ENCODE measurements around the gene SS18L1. TPM values are rescaled to one million over a fixed set of nuclear protein-coding genes. Genes with fewer than 3 reads are reported as not detected.
A peak's percentile ranks its signal among the peaks of the same experiment; 100 is the strongest.

Gene SS18L1
- total RNA-seq, 1 experiment from 2014 or later = 12.3 TPM

DNA sequence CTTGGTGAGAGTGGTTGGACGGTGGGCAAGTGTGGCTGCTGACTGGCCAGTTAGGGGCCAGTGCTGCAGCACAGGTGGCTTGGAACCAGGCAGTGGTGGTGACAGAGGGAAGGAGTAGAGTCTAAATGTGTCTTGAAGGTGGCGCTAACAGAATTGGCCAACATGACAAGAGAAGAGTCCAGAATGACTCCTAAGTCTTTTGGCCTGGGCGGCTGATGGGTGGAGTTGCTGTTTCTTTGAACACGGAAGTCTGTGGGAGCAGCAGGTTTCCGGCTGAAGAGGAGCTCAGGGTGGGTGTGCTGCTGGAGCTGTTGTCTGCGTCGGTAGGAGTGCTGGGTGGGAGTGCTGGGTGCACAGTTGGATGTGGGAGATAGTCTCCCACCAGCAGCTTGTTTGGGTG lies 11.1 kb upstream of the SS18L1 start:
- H3K9ac ChIP-seq (ENCODE audit: low read length) = no peak overlapping the region
- H3K79me2 ChIP-seq (ENCODE audit: low read length) = no peaks in the 10 kb centered on the region
- no peak for DNase-seq
- no peaks in the 10 kb centered on the region for H3K9me2 ChIP-seq (replicated peaks; ENCODE audit: insufficient read depth, low read length)
- H3K36me3 ChIP-seq (ENCODE audit: insufficient read depth, low read length) = peaks cover 49% of the 10 kb centered on the region
- no peaks in the 10 kb centered on the region for H3K27me3 ChIP-seq (ENCODE audit: low read length)
- H3K4me2 ChIP-seq (ENCODE audit: low read depth, low read length, poor library complexity, severe bottlenecking) = no peak overlapping the region
- peaks cover 27% of the 10 kb centered on the region for H3K4me1 ChIP-seq (ENCODE audit: low read length)
- H3K27ac ChIP-seq (ENCODE audit: low read length) = no peak overlapping the region
- 0 out of 2 replicates have a peak, but pooled peaks cover 11% of the 10 kb centered on the region for H4K20me1 ChIP-seq (ENCODE audit: insufficient read depth, low read depth, low read length)
- H3K9me3 ChIP-seq (ENCODE audit: low read length) = no peaks in the 10 kb centered on the region
- no peak overlapping the region for H3K4me3 ChIP-seq (ENCODE audit: low read length)
- no peak overlapping the region for H2AFZ ChIP-seq (ENCODE audit: low read length)

GRCh38 chr20:62133051-62133845 lies 10.3 kb upstream of the SS18L1 start:
- Histone ChIP-seq H3K4me2 (ENCODE audit: low read depth, low read length, poor library complexity, severe bottlenecking) (no peak overlapping the region), H4K20me1 (ENCODE audit: insufficient read depth, low read depth, low read length) (0 out of 2 replicates have a peak, but pooled peaks cover 11% of the 10 kb centered on the region), H3K27ac (ENCODE audit: low read length) (peak overlapping the region; percentile 11; the same call in 1 of the 2 replicates), H2AFZ (ENCODE audit: low read length) (no peak overlapping the region), H3K27me3 (ENCODE audit: low read length) (no peaks in the 10 kb centered on the region), H3K9ac (ENCODE audit: low read length) (no peak overlapping the region), H3K9me2 (replicated peaks; ENCODE audit: insufficient read depth, low read length) (no peaks in the 10 kb centered on the region), H3K4me1 (ENCODE audit: low read length) (peaks cover 27% of the 10 kb centered on the region), H3K4me3 (ENCODE audit: low read length) (no peak overlapping the region), H3K36me3 (ENCODE audit: insufficient read depth, low read length) (peaks cover 57% of the 10 kb centered on the region), H3K79me2 (ENCODE audit: low read length) (no peaks in the 10 kb centered on the region), H3K9me3 (ENCODE audit: low read length) (no peaks in the 10 kb centered on the region)
- no peak for DNase-seq

DNA sequence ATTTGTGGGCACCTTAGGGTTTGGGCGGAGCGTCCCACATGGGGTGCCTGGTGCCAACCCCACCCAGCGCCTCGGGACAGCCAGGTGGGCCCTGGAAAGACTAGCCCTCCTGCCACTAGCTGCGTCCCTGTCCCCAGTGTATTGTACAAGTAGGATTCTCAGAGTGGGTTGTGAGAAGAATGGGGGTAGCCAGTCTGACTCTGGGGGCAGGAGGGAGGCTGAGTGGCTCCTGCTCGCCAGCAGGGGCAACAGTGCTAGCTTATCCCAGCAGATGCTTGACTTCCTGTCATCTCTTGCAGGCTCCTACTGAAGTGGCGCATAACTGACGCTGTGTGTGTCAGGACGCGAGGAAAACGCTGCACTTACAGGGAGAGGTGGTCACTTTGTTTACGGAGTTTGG lies 9.7 kb upstream of the SS18L1 start:
- Histone ChIP-seq H3K27ac (ENCODE audit: low read length) (peak overlapping the region; percentile 30; the same call in 1 of the 2 replicates), H3K4me2 (ENCODE audit: low read depth, low read length, poor library complexity, severe bottlenecking) (no peak overlapping the region), H3K36me3 (ENCODE audit: insufficient read depth, low read length) (peaks cover 59% of the 10 kb centered on the region), H4K20me1 (ENCODE audit: insufficient read depth, low read depth, low read length) (peaks cover 14% of the 10 kb centered on the region; the same call in 1 of the 2 replicates), H3K9me2 (replicated peaks; ENCODE audit: insufficient read depth, low read length) (no peaks in the 10 kb centered on the region), H3K4me3 (ENCODE audit: low read length) (no peak overlapping the region), H3K79me2 (ENCODE audit: low read length) (peaks cover 2% of the 10 kb centered on the region), H3K9ac (ENCODE audit: low read length) (no peak overlapping the region), H2AFZ (ENCODE audit: low read length) (no peak overlapping the region), H3K27me3 (ENCODE audit: low read length) (no peaks in the 10 kb centered on the region), H3K9me3 (ENCODE audit: low read length) (no peaks in the 10 kb centered on the region), H3K4me1 (ENCODE audit: low read length) (peaks cover 27% of the 10 kb centered on the region)
- DNase-seq = peak; percentile 66

- Histone ChIP-seq H3K9ac (ENCODE audit: low read length) (no peak overlapping the region), H3K27ac (ENCODE audit: low read length) (no peak overlapping the region), H3K27me3 (ENCODE audit: low read length) (no peaks in the 10 kb centered on the region), H3K9me2 (replicated peaks; ENCODE audit: insufficient read depth, low read length) (no peaks in the 10 kb centered on the region), H3K9me3 (ENCODE audit: low read length) (no peaks in the 10 kb centered on the region), H3K4me2 (ENCODE audit: low read depth, low read length, poor library complexity, severe bottlenecking) (no peak overlapping the region), H3K36me3 (ENCODE audit: insufficient read depth, low read length) (peaks cover 62% of the 10 kb centered on the region), H3K4me1 (ENCODE audit: low read length) (peaks cover 27% of the 10 kb centered on the region), H2AFZ (ENCODE audit: low read length) (no peak overlapping the region), H3K4me3 (ENCODE audit: low read length) (no peak overlapping the region), H3K79me2 (ENCODE audit: low read length) (peaks cover 11% of the 10 kb centered on the region), H4K20me1 (ENCODE audit: insufficient read depth, low read depth, low read length) (peaks cover 23% of the 10 kb centered on the region; the same call in 1 of the 2 replicates)
- no peak for DNase-seq
These were observed 8.8 kb upstream of the SS18L1 start for GRCh38 chr20:62134735-62135231.

GRCh38 chr20:62135573-62136266 lies 7.8 kb upstream of the SS18L1 start:
- Histone ChIP-seq H3K36me3 (ENCODE audit: insufficient read depth, low read length) (peaks cover 67% of the 10 kb centered on the region), H4K20me1 (ENCODE audit: insufficient read depth, low read depth, low read length) (peaks cover 32% of the 10 kb centered on the region), H3K9me3 (ENCODE audit: low read length) (no peaks in the 10 kb centered on the region), H3K4me2 (ENCODE audit: low read depth, low read length, poor library complexity, severe bottlenecking) (no peak overlapping the region), H2AFZ (ENCODE audit: low read length) (no peak overlapping the region), H3K79me2 (ENCODE audit: low read length) (peaks cover 21% of the 10 kb centered on the region), H3K9me2 (replicated peaks; ENCODE audit: insufficient read depth, low read length) (no peaks in the 10 kb centered on the region), H3K27ac (ENCODE audit: low read length) (peak overlapping the region; percentile 36), H3K4me1 (ENCODE audit: low read length) (peaks cover 29% of the 10 kb centered on the region), H3K4me3 (ENCODE audit: low read length) (no peak overlapping the region), H3K27me3 (ENCODE audit: low read length) (no peaks in the 10 kb centered on the region), H3K9ac (ENCODE audit: low read length) (no peak overlapping the region)
- DNase-seq = no peak

- Histone ChIP-seq H2AFZ (ENCODE audit: low read length) (no peak overlapping the region), H3K36me3 (ENCODE audit: insufficient read depth, low read length) (peaks cover 63% of the 10 kb centered on the region), H3K9me3 (ENCODE audit: low read length) (no peaks in the 10 kb centered on the region), H3K4me2 (ENCODE audit: low read depth, low read length, poor library complexity, severe bottlenecking) (no peak overlapping the region), H3K9me2 (replicated peaks; ENCODE audit: insufficient read depth, low read length) (no peaks in the 10 kb centered on the region), H3K4me3 (ENCODE audit: low read length) (no peak overlapping the region), H3K9ac (ENCODE audit: low read length) (no peak overlapping the region), H4K20me1 (ENCODE audit: insufficient read depth, low read depth, low read length) (peaks cover 40% of the 10 kb centered on the region), H3K4me1 (ENCODE audit: low read length) (peaks cover 37% of the 10 kb centered on the region), H3K79me2 (ENCODE audit: low read length) (peaks cover 28% of the 10 kb centered on the region), H3K27ac (ENCODE audit: low read length) (peak overlapping the region; percentile 36), H3K27me3 (ENCODE audit: low read length) (no peaks in the 10 kb centered on the region)
- DNase-seq = peak; percentile 92
These were observed 7.1 kb upstream of the SS18L1 start for GRCh38 chr20:62136283-62137091.

- no peak for DNase-seq
- Histone ChIP-seq H3K27ac (ENCODE audit: low read length) (no peak overlapping the region), H3K36me3 (ENCODE audit: insufficient read depth, low read length) (peaks cover 63% of the 10 kb centered on the region), H2AFZ (ENCODE audit: low read length) (no peak overlapping the region), H3K9me2 (replicated peaks; ENCODE audit: insufficient read depth, low read length) (no peaks in the 10 kb centered on the region), H3K4me3 (ENCODE audit: low read length) (no peak overlapping the region), H4K20me1 (ENCODE audit: insufficient read depth, low read depth, low read length) (peaks cover 45% of the 10 kb centered on the region), H3K4me1 (ENCODE audit: low read length) (peaks cover 42% of the 10 kb centered on the region), H3K79me2 (ENCODE audit: low read length) (peaks cover 34% of the 10 kb centered on the region), H3K9me3 (ENCODE audit: low read length) (no peaks in the 10 kb centered on the region), H3K27me3 (ENCODE audit: low read length) (no peaks in the 10 kb centered on the region), H3K4me2 (ENCODE audit: low read depth, low read length, poor library complexity, severe bottlenecking) (no peak overlapping the region), H3K9ac (ENCODE audit: low read length) (no peak overlapping the region)
These were observed 6.5 kb upstream of the SS18L1 start for GRCh38 chr20:62137092-62137384.

Measured in Karpas-422 (cell line).